ENCODE results near the gene NCEH1. TPM values are rescaled to one million over a fixed set of nuclear protein-coding genes. Genes with fewer than 3 reads are reported as not detected.
"Not testable (repeated sequence)": the region's sequence is repeated elsewhere in the genome, so short reads cannot be mapped to it uniquely, and the experiment has no call there.

NCEH1 gene
- 4.9 TPM for total RNA-seq

GRCh38 chr3:172710664-172711453, at the start of gene NCEH1:
NCEH1 (minus strand) TSS chr3:172711067; CDS start chr3:172710984, 83 bp downstream.
- DNase-seq (ENCODE audit: low spot score in 2 of 2) (peak; percentile 46 to 83), FAIRE-seq (no peak)

GRCh38 chr3:172760416-172760815, 49.5 kb upstream of the NCEH1 start:
- DNase-seq (ENCODE audit: low spot score in 2 of 2); FAIRE-seq: not testable (repeated sequence)

GRCh38 chr3:172753125-172753524, 42.3 kb upstream of the NCEH1 start:
- no peak for FAIRE-seq
- no peak for DNase-seq (ENCODE audit: low spot score in 2 of 2)

- FAIRE-seq: no peak
- no peak for DNase-seq (ENCODE audit: low spot score in 2 of 2)
Observed at GRCh38 chr3:172752651-172753050, 41.8 kb upstream of the NCEH1 start.

- no peak for DNase-seq (ENCODE audit: low spot score in 2 of 2)
- FAIRE-seq: no peak
Observed at GRCh38 chr3:172751175-172751704, 40.4 kb upstream of the NCEH1 start.

- FAIRE-seq (peak; percentile 91), DNase-seq (ENCODE audit: low spot score in 2 of 2) (peak; percentile 83 to 92)
Observed at GRCh38 chr3:172750368-172751174, 39.7 kb upstream of the NCEH1 start, which contains the start of gene ECT2. ECT2 (plus strand) TSS chr3:172750726; CDS start chr3:172754531, 3,805 bp downstream.

GRCh38 chr3:172750069-172750367, 39.2 kb upstream of the NCEH1 start:
- DNase-seq (ENCODE audit: low spot score in 2 of 2) (no peak), FAIRE-seq (no peak)

- FAIRE-seq (no peak), DNase-seq (ENCODE audit: low spot score in 2 of 2) (peak in 1 of 2 donors; percentile 18)
Observed at GRCh38 chr3:172749230-172749965, 38.5 kb upstream of the NCEH1 start.

GRCh38 chr3:172746475-172746874, 35.6 kb upstream of the NCEH1 start:
- FAIRE-seq (no peak), DNase-seq (ENCODE audit: low spot score in 2 of 2) (no peak)

- no peak for DNase-seq (ENCODE audit: low spot score in 2 of 2)
- no peak for FAIRE-seq
Observed at GRCh38 chr3:172739462-172739861, 28.6 kb upstream of the NCEH1 start.

- FAIRE-seq: no peak
Observed at GRCh38 chr3:172735014-172735413, 24.1 kb upstream of the NCEH1 start.

GRCh38 chr3:172726380-172726779, 15.5 kb upstream of the NCEH1 start:
- FAIRE-seq (no peak), DNase-seq (ENCODE audit: low spot score in 2 of 2) (no peak)

More at GRCh38 chr3:172735014-172735413, 24.1 kb upstream of the NCEH1 start:
- DNase-seq (ENCODE audit: low spot score in 2 of 2): no peak

- FAIRE-seq; DNase-seq (ENCODE audit: low spot score in 2 of 2): not testable (repeated sequence)
Observed at GRCh38 chr3:172722536-172723040, 11.7 kb upstream of the NCEH1 start.

GRCh38 chr3:172717493-172718088, 6.7 kb upstream of the NCEH1 start:
- no peak for FAIRE-seq
- no peak for DNase-seq (ENCODE audit: low spot score in 2 of 2)

- no peak for FAIRE-seq
- DNase-seq (ENCODE audit: low spot score in 2 of 2): no peak
Observed at GRCh38 chr3:172716476-172716875, 5.6 kb upstream of the NCEH1 start.

- FAIRE-seq: no peak
- no peak for DNase-seq (ENCODE audit: low spot score in 2 of 2)
Observed at GRCh38 chr3:172713316-172713715, 2.4 kb upstream of the NCEH1 start.

- FAIRE-seq: no peak
Observed at GRCh38 chr3:172711454-172711795, 558 bp upstream of the NCEH1 start.

GRCh38 chr3:172709774-172710663, 848 bp downstream of the NCEH1 start:
- FAIRE-seq (no peak), DNase-seq (ENCODE audit: low spot score in 2 of 2) (no peak)

More at GRCh38 chr3:172711454-172711795, 558 bp upstream of the NCEH1 start:
- no peak for DNase-seq (ENCODE audit: low spot score in 2 of 2)
